ENCODE data around the gene ARHGAP21.

DNA sequence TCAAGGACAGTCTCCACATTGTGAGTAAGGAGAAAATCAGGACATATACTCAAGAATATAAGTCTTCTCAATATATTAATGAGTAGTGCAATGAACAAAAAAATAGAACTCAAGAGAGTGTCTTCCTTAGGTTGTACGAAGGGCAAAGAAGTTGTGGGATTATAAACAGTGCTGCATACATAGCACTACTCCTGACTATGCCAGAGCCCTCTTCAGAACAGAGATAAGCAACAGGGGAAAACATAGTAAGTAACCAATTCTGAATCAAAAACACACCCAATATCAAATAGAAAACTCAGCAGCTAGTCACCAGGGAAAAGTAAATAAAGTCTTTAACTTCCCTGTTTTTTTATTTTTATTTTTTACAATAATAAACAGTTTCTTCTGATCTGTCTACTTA is 10.6 kb downstream of the ARHGAP21 start:
- TF ChIP-seq, protein P1, sequence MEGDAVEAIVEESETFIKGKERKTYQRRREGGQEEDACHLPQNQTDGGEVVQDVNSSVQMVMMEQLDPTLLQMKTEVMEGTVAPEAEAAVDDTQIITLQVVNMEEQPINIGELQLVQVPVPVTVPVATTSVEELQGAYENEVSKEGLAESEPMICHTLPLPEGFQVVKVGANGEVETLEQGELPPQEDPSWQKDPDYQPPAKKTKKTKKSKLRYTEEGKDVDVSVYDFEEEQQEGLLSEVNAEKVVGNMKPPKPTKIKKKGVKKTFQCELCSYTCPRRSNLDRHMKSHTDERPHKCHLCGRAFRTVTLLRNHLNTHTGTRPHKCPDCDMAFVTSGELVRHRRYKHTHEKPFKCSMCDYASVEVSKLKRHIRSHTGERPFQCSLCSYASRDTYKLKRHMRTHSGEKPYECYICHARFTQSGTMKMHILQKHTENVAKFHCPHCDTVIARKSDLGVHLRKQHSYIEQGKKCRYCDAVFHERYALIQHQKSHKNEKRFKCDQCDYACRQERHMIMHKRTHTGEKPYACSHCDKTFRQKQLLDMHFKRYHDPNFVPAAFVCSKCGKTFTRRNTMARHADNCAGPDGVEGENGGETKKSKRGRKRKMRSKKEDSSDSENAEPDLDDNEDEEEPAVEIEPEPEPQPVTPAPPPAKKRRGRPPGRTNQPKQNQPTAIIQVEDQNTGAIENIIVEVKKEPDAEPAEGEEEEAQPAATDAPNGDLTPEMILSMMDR (IDR thresholded peaks at IDR 0.05 in 4 of 5, conservative IDR thresholded peaks at IDR 0.05 in 1 of 5): no peak
- TF ChIP-seq POLR2A (IDR thresholded peaks at IDR 0.05): no peak
